Hepatocyte (in vitro differentiated cells): ENCODE measurements around the gene ACTR3C. TPM values are rescaled to one million over a fixed set of nuclear protein-coding genes. Genes with fewer than 3 reads are reported as not detected.

Source experiments
- DNase-seq: peaks from one replicate; pipeline ENCODE4 v3.0.0-alpha.2; 2016; ENCODE audit warnings: low spot score
- H2AFZ ChIP-seq: fragments of 200-600 bp; sonication (generic); 2 replicates; pipeline ENCODE4 v1.6.0; 2016; ENCODE audit warnings: antibody characterized with exemption, mild to moderate bottlenecking
- H3K27ac ChIP-seq: fragments of 200-600 bp; sonication (generic); 2 replicates; pipeline ENCODE4 v1.5.1; 2016; ENCODE audit warnings: mild to moderate bottlenecking
- H3K27me3 ChIP-seq: fragments of 200-600 bp; sonication (generic); 2 replicates; pipeline ENCODE4 v1.6.1; 2016
- H3K36me3 ChIP-seq: fragments of 200-600 bp; sonication (generic); replicated peaks from 2 replicates; pipeline ENCODE4 v1.5.1; 2016; ENCODE audit warnings: low read depth; ENCODE audit not compliant: insufficient read depth
- H3K4me1 ChIP-seq: fragments of 200-600 bp; sonication (generic); 2 replicates; pipeline ENCODE4 v1.5.1; 2016; ENCODE audit warnings: mild to moderate bottlenecking, moderate library complexity; ENCODE audit not compliant: insufficient read depth
- H3K4me2 ChIP-seq: fragments of 200-600 bp; sonication (generic); 2 replicates; pipeline ENCODE4 v1.6.0; 2016
- H3K4me3 ChIP-seq: fragments of 200-600 bp; sonication (generic); 2 replicates; pipeline ENCODE4 v1.5.1; 2016; ENCODE audit warnings: mild to moderate bottlenecking
- H3K79me2 ChIP-seq: fragments of 200-600 bp; sonication (generic); 2 replicates; pipeline ENCODE4 v1.6.0; 2017; ENCODE audit warnings: mild to moderate bottlenecking
- H3K9me2 ChIP-seq: fragments of 200-600 bp; sonication (generic); replicated peaks from 2 replicates; pipeline ENCODE4 v1.6.0; 2017; ENCODE audit warnings: mild to moderate bottlenecking; ENCODE audit not compliant: insufficient read depth
- H3K9me3 ChIP-seq: fragments of 200-600 bp; sonication (generic); 2 replicates; pipeline ENCODE4 v1.5.1; 2016; ENCODE audit warnings: low read depth, mild to moderate bottlenecking
- H4K20me1 ChIP-seq: fragments of 200-600 bp; sonication (generic); 2 replicates; pipeline ENCODE4 v1.6.0; 2016; ENCODE audit warnings: mild to moderate bottlenecking; ENCODE audit not compliant: insufficient read depth, poor library complexity, severe bottlenecking
- CTCF ChIP-seq: fragments of 200-600 bp; sonication (generic); IDR thresholded peaks from 2 replicates; pipeline ENCODE4 v1.5.1; 2016; ENCODE audit warnings: antibody characterized with exemption, mild to moderate bottlenecking; ENCODE audit not compliant: poor library complexity
- EZH2 ChIP-seq: fragments of 200-600 bp; sonication (generic); IDR thresholded peaks from 2 replicates; pipeline ENCODE4 v1.6.1; 2016; ENCODE audit warnings: antibody characterized with exemption, mild to moderate bottlenecking, borderline replicate concordance
- EZH2phosphoT487 ChIP-seq: fragments of 200-600 bp; sonication (generic); IDR thresholded peaks from one replicate; pipeline ENCODE4 v1.6.1; 2018; ENCODE audit warnings: antibody characterized with exemption, mild to moderate bottlenecking, low read depth, moderate library complexity; ENCODE audit not compliant: unreplicated experiment, severe bottlenecking
- WGBS: methylation state at CpG from one replicate; pipeline ENCODE4 v1.1.6; 2016; ENCODE audit warnings: low lambda C conversion rate; ENCODE audit errors: missing lambda C conversion rate; 5-methylcytosine and 5-hydroxymethylcytosine counted together
- polyA plus RNA-seq: library from polyadenylated mRNA; unstranded; fragments of >200 nt; fragmentation: Nextera tagmentation; extraction: Ambion mirVana; gene quantifications from 2 replicates; pipeline ENCODE4 v1.2.1, GENCODE V29; 2016
- total RNA-seq: library from RNA; depleted of rRNA; stranded (reverse); fragments of >200 nt; gene quantifications from 2 replicates; pipeline ENCODE4 v1.2.3, GENCODE V29; 2014

The ACTR3C gene
- total and polyA plus RNA-seq, 2 experiments from 2014 or later: 7.8 to 18.6 TPM

- Histone ChIP-seq H3K36me3 (no peaks in the 10 kb centered on the region), H3K4me3 (no peak overlapping the region), H3K27ac (no peak overlapping the region), H3K79me2 (no peaks in the 10 kb centered on the region), H3K9me2 (no peaks in the 10 kb centered on the region), H4K20me1 (no peaks in the 10 kb centered on the region), H3K4me2 (no peak overlapping the region), H3K27me3 (no peaks in the 10 kb centered on the region), H2AFZ (no peak overlapping the region), H3K4me1 (no peaks in the 10 kb centered on the region), H3K9me3 (no peaks in the 10 kb centered on the region)
- TF ChIP-seq CTCF: peak; percentile 67
- no peak for TF ChIP-seq EZH2phosphoT487
- TF ChIP-seq EZH2: no peak
- no peak for DNase-seq
- 29% methylated on average over 6 of the region's 6 CpGs for WGBS
These were observed 33.0 kb upstream of the ACTR3C start for GRCh38 chr7:150356265-150356897.

- WGBS: 90% methylated on average over 1 of the region's 1 CpG
- Histone ChIP-seq H3K36me3 (no peaks in the 10 kb centered on the region), H3K4me3 (no peak overlapping the region), H3K9me3 (no peaks in the 10 kb centered on the region), H3K79me2 (no peaks in the 10 kb centered on the region), H3K4me2 (no peak overlapping the region), H3K9me2 (no peaks in the 10 kb centered on the region), H3K27ac (no peak overlapping the region), H2AFZ (no peak overlapping the region), H3K4me1 (no peaks in the 10 kb centered on the region), H3K27me3 (no peaks in the 10 kb centered on the region), H4K20me1 (no peaks in the 10 kb centered on the region)
- TF ChIP-seq EZH2 (no peak), EZH2phosphoT487 (no peak), CTCF (no peak)
- DNase-seq: no peak
These were observed 32.3 kb upstream of the ACTR3C start for GRCh38 chr7:150355666-150356059.

GRCh38 chr7:150351587-150352194 lies 28.3 kb upstream of the ACTR3C start:
- 75% methylated on average over 8 of the region's 8 CpGs for WGBS
- no peak overlapping the region for H3K4me3 ChIP-seq
- H3K27ac ChIP-seq: no peak overlapping the region
- no peaks in the 10 kb centered on the region for H3K9me3 ChIP-seq
- no peaks in the 10 kb centered on the region for H4K20me1 ChIP-seq
- H2AFZ ChIP-seq: no peak overlapping the region
- H3K4me1 ChIP-seq: no peaks in the 10 kb centered on the region
- H3K4me2 ChIP-seq: no peak overlapping the region
- no peaks in the 10 kb centered on the region for H3K9me2 ChIP-seq
- DNase-seq: no peak
- no peaks in the 10 kb centered on the region for H3K27me3 ChIP-seq
- H3K36me3 ChIP-seq: no peaks in the 10 kb centered on the region
- no peak for TF ChIP-seq EZH2
- TF ChIP-seq CTCF: no peak
- no peak for TF ChIP-seq EZH2phosphoT487
- H3K79me2 ChIP-seq: no peaks in the 10 kb centered on the region
